ENCODE results near the gene AGMO.

The AGMO gene

DNA sequence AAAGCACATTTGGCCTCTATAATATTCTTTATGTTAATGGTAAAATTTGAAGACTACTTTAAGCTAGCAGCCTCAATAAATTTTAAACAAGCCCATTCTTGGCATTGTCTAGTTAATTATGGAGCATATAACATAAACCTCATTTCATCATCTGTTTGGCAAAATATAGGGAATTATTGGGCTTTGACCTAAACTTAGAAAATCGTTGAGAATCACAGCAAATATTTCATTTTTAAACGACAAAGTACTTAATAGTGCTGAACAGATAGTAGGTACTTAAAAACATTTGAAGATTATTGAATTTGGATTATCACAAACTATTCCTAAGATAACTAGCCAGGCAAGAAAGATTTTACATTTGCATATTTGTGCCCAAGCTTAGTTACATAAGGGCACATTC is 73.4 kb downstream of the AGMO start:
- Mint-ChIP-seq H3K9me3 (no peaks in the 10 kb centered on the region), H3K27ac (peak overlapping the region in 1 of 3 experiments; percentile 31)

DNA sequence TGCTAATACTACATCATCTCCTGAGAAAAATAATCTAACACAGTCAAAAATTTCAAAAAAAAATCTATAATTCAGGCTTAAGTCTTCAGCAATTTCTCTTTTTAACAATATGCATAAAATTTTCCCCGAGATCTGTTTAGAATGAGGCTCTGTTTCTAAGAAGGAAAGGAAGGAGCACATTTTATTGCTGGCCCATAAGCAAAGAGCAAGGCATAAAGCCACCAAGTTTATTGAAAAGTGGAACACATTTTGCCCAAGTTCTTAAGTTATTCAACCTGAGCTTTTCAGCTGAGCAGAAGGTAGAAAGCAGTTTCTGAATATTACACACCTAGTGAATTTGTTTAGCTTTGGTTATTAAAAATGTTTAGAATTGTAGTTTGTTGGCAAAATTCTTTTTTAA is 73.9 kb downstream of the AGMO start:
- Mint-ChIP-seq H3K9me3 (no peaks in the 10 kb centered on the region), H3K4me3 (no peak overlapping the region), H3K27ac (peak overlapping the region in 1 of 3 experiments; percentile 31), H3K36me3 (ENCODE audit: low read depth) (no peaks in the 10 kb centered on the region), H3K27me3 (ENCODE audit: low read depth) (no peaks in the 10 kb centered on the region), H3K4me1 (peaks cover 23% of the 10 kb centered on the region)
- TF ChIP-seq, protein P1, sequence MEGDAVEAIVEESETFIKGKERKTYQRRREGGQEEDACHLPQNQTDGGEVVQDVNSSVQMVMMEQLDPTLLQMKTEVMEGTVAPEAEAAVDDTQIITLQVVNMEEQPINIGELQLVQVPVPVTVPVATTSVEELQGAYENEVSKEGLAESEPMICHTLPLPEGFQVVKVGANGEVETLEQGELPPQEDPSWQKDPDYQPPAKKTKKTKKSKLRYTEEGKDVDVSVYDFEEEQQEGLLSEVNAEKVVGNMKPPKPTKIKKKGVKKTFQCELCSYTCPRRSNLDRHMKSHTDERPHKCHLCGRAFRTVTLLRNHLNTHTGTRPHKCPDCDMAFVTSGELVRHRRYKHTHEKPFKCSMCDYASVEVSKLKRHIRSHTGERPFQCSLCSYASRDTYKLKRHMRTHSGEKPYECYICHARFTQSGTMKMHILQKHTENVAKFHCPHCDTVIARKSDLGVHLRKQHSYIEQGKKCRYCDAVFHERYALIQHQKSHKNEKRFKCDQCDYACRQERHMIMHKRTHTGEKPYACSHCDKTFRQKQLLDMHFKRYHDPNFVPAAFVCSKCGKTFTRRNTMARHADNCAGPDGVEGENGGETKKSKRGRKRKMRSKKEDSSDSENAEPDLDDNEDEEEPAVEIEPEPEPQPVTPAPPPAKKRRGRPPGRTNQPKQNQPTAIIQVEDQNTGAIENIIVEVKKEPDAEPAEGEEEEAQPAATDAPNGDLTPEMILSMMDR (IDR thresholded peaks at IDR 0.05; ENCODE audit: unreplicated experiment in 3 of 3) = no peak

More for the DNA sequence above, 73.4 kb downstream of the AGMO start:
- Mint-ChIP-seq H3K4me1 (peaks cover 23% of the 10 kb centered on the region), H3K27me3 (ENCODE audit: low read depth) (no peaks in the 10 kb centered on the region), H3K4me3 (no peak overlapping the region), H3K36me3 (ENCODE audit: low read depth) (no peaks in the 10 kb centered on the region)
- TF ChIP-seq, protein P1 (IDR thresholded peaks at IDR 0.05; ENCODE audit: unreplicated experiment in 3 of 3) = no peak

DNA sequence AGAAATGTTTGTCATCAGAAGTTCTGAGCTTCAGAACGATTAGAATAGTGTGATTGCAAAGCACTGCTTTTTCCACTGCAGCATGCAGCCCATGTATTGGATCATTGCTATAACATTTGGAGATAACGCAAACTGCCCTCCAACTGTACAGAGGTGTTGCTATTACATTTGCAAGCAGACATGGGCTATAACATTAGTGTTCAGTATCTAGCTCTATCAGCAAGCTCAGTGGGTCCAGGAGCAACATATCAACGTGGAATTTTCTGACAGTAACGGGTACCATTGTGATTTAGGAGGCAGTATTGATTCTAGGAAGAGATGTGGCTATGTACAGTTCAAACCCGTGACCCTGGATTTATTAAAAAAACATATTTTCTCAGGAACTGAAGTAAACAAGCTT is 75.8 kb downstream of the AGMO start:
- H3K36me3 Mint-ChIP-seq (ENCODE audit: low read depth) = no peaks in the 10 kb centered on the region
- H3K4me3 Mint-ChIP-seq = no peak overlapping the region
- H3K9me3 Mint-ChIP-seq = no peaks in the 10 kb centered on the region
- H3K4me1 Mint-ChIP-seq = peaks cover 23% of the 10 kb centered on the region
- H3K27me3 Mint-ChIP-seq (ENCODE audit: low read depth) = no peaks in the 10 kb centered on the region
- H3K27ac Mint-ChIP-seq = no peak overlapping the region
- TF ChIP-seq, protein P1 (IDR thresholded peaks at IDR 0.05; ENCODE audit: unreplicated experiment in 3 of 3) = no peak

DNA sequence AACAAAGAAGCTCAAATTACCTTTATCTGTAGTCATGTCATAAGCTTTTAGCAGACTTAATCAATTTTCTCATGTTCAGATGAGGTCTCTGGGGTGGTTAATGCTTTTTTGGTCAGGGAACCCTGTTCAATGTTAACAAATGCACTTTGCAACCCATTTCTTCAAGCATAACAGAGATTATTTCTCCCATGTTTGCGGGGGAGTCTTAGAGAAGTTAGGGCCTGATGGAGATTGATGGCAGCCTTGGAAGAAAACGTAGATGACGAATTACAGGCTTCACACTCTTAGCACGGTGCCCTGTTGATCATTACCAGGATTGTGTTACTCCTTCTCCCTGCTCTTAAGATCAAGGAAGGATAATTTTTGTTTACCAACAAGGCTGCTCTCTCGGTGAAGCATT is 76.4 kb downstream of the AGMO start:
- H3K4me3 Mint-ChIP-seq = no peak overlapping the region
- no peaks in the 10 kb centered on the region for H3K36me3 Mint-ChIP-seq (ENCODE audit: low read depth)
- TF ChIP-seq, protein P1 (IDR thresholded peaks at IDR 0.05; ENCODE audit: unreplicated experiment in 3 of 3) = no peak
- H3K27me3 Mint-ChIP-seq (ENCODE audit: low read depth) = no peaks in the 10 kb centered on the region
- H3K4me1 Mint-ChIP-seq = peaks cover 22% of the 10 kb centered on the region
- no peaks in the 10 kb centered on the region for H3K9me3 Mint-ChIP-seq
- no peak overlapping the region for H3K27ac Mint-ChIP-seq

DNA sequence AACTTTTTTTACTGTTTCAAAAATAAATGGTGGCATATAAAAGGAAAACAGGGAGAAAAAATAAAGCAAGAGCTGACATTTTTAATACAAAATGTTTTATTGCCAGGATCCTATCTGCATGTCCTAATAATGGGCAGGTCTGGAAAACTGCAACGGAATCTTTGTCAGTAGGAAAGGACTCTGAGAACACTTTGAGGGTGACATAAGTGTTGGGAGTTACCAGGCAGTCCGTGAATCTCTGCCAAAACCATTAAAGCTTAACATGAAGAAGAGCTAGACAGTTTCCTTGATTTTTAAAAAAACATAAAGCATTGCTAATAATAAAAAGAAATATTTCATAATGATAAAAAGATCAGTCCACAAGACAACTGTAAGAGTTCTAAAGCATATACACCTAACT is 80.7 kb downstream of the AGMO start:
- Mint-ChIP-seq H3K4me3 (no peak overlapping the region), H3K27ac (no peak overlapping the region), H3K4me1 (peaks cover 4% of the 10 kb centered on the region), H3K36me3 (ENCODE audit: low read depth) (no peaks in the 10 kb centered on the region), H3K27me3 (ENCODE audit: low read depth) (no peaks in the 10 kb centered on the region), H3K9me3 (no peaks in the 10 kb centered on the region)
- TF ChIP-seq, protein P1 (IDR thresholded peaks at IDR 0.05; ENCODE audit: unreplicated experiment in 3 of 3) = no peak

DNA sequence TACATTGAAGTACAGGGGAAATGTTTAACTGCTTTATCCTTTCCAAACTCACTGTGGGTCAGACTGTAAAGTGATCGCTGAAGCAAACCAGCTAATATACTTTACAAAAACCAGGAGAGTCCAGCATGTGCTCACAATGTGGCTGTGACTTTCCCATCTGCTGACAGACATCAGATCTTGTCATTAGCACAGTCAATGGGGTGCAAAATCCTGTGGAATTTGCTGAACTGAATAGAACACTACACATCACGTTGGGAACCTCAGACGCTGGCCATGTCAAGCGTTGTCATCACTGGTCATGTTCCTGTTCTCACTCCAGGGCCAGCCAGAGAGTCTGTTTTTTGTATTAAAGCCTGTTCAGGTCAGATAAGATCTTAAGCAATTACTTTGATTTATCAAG is 83.4 kb downstream of the AGMO start:
- no peaks in the 10 kb centered on the region for H3K27me3 Mint-ChIP-seq (ENCODE audit: low read depth)
- H3K4me3 Mint-ChIP-seq = no peak overlapping the region
- H3K9me3 Mint-ChIP-seq = peaks cover 7% of the 10 kb centered on the region
- H3K27ac Mint-ChIP-seq = no peak overlapping the region
- TF ChIP-seq, protein P1 (IDR thresholded peaks at IDR 0.05; ENCODE audit: unreplicated experiment in 3 of 3) = no peak
- H3K36me3 Mint-ChIP-seq (ENCODE audit: low read depth) = no peaks in the 10 kb centered on the region
- H3K4me1 Mint-ChIP-seq = peaks cover 4% of the 10 kb centered on the region
